Measurements from ENCODE around the gene STIM2.

- no peak for TF ChIP-seq POLR2AphosphoS5 (IDR thresholded peaks at IDR 0.05; ENCODE audit: borderline replicate concordance, low read depth, low read length)
- no peak for TF ChIP-seq EZH2 (IDR thresholded peaks at IDR 0.05)
These were observed 162.3 kb downstream of the STIM2 start for GRCh38 chr4:27022963-27023362.

All from SK-N-MC (cell line).